DND-41 (cell line): ENCODE measurements around the gene NAXD.
A peak's percentile ranks its signal among the peaks of the same experiment; 100 is the strongest.
"Not testable (repeated sequence)": the region's sequence is repeated elsewhere in the genome, so short reads cannot be mapped to it uniquely, and the experiment has no call there.

Experiments used
- ATAC-seq: fragments of 200-7000 bp; cut with Tn5 transposase; 3 replicates; pipeline ENCODE4 v1.9.1; 2021; ENCODE audit warnings: low read depth; ENCODE audit not compliant: insufficient read depth
- DNase-seq: peaks from one replicate; pipeline ENCODE4 v3.0.0-alpha.2; 2020
- H2AFZ ChIP-seq: 2 replicates; pipeline ENCODE4 v1.6.0; 2012; ENCODE audit warnings: low read depth, low read length
- H3K27ac ChIP-seq: 2 replicates; pipeline ENCODE4 v1.5.1; 2012; ENCODE audit warnings: low read length, inconsistent platforms
- H3K27me3 ChIP-seq: fragments of 200-600 bp; sonication (generic); 2 replicates; pipeline ENCODE4 v1.6.0; 2012; ENCODE audit warnings: low read length, mild to moderate bottlenecking, inconsistent platforms; ENCODE audit not compliant: insufficient read depth, poor library complexity
- H3K36me3 ChIP-seq: 2 replicates; pipeline ENCODE4 v1.5.1; 2012; ENCODE audit warnings: low read length, inconsistent platforms; ENCODE audit not compliant: insufficient read depth
- H3K4me1 ChIP-seq: 2 replicates; pipeline ENCODE4 v1.5.1; 2012; ENCODE audit warnings: mild to moderate bottlenecking, low read length; ENCODE audit not compliant: insufficient read depth
- H3K4me2 ChIP-seq: 2 replicates; pipeline ENCODE4 v1.6.0; 2012; ENCODE audit warnings: mild to moderate bottlenecking, moderate library complexity, low read length, inconsistent platforms; ENCODE audit not compliant: insufficient read depth
- H3K4me3 ChIP-seq, 2 experiments: fragments of 200-600 bp in 1 of 2; shearing (Covaris generic) in 1 of 2; 2 replicates each; pipeline ENCODE4 v1.5.1; 2012 to 2016; ENCODE audit warnings: inconsistent platforms in 2 of 2, low read length in 2 of 2, mild to moderate bottlenecking in 2 of 2, low read depth in 1 of 2, moderate library complexity in 1 of 2
- H3K79me2 ChIP-seq: 2 replicates; pipeline ENCODE4 v1.6.0; 2012; ENCODE audit warnings: low read length, inconsistent platforms; ENCODE audit not compliant: insufficient read depth
- H3K9ac ChIP-seq: 2 replicates; pipeline ENCODE4 v1.6.0; 2012; ENCODE audit warnings: low read depth, mild to moderate bottlenecking, inconsistent platforms, low read length, moderate library complexity
- H3K9me3 ChIP-seq: 2 replicates; pipeline ENCODE4 v1.5.1; 2012; ENCODE audit warnings: low read length, moderate library complexity, mild to moderate bottlenecking, inconsistent platforms; ENCODE audit not compliant: insufficient read depth, severe bottlenecking
- H4K20me1 ChIP-seq: 2 replicates; pipeline ENCODE4 v1.6.0; 2012; ENCODE audit warnings: low read length; ENCODE audit not compliant: insufficient read depth
- EZH2 ChIP-seq: IDR thresholded peaks from 3 replicates; pipeline ENCODE4 v1.6.1; 2012; ENCODE audit warnings: borderline replicate concordance, low read depth, mild to moderate bottlenecking, moderate library complexity, low read length, inconsistent platforms; ENCODE audit not compliant: severe bottlenecking
- TF ChIP-seq, protein P1 (sequence below): IDR thresholded peaks from 2 replicates; pipeline ENCODE4 v1.5.1; 2012; ENCODE audit warnings: borderline replicate concordance, low read length, moderate library complexity, mild to moderate bottlenecking; ENCODE audit not compliant: poor library complexity, severe bottlenecking; ENCODE audit errors: extremely low read depth

NAXD gene

DNA sequence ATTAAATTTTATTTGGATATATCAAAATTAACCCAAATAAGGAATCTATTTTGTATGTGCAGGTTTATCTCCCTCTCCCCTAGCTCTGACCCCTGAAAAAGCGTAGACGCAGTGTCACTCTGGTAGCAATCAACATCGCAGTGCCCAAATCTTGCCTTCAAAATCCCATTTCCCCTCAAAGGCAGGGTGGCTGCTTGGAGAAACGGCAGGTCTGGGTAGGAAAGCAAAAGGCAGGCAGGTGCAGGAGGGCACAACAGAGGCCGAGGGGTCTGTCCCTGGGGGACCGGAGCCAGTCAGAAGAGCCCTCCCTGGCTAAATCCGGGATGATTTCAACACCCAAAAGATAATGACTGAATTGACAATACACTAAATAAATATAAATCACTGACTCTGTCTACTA lies 41.9 kb downstream of the NAXD start:
- Histone ChIP-seq H4K20me1 (peaks cover 22% of the 10 kb centered on the region), H2AFZ (no peak overlapping the region), H3K4me2 (no peak overlapping the region), H3K27ac (no peak overlapping the region), H3K27me3 (no peaks in the 10 kb centered on the region), H3K4me1 (no peaks in the 10 kb centered on the region), H3K36me3 (peaks cover 38% of the 10 kb centered on the region), H3K79me2 (no peaks in the 10 kb centered on the region; the same call in 1 of the 2 replicates), H3K9me3 (peaks cover 9% of the 10 kb centered on the region), H3K9ac (no peak overlapping the region), H3K4me3 (no peak overlapping the region)
- DNase-seq = no peak
- TF ChIP-seq, protein P1, sequence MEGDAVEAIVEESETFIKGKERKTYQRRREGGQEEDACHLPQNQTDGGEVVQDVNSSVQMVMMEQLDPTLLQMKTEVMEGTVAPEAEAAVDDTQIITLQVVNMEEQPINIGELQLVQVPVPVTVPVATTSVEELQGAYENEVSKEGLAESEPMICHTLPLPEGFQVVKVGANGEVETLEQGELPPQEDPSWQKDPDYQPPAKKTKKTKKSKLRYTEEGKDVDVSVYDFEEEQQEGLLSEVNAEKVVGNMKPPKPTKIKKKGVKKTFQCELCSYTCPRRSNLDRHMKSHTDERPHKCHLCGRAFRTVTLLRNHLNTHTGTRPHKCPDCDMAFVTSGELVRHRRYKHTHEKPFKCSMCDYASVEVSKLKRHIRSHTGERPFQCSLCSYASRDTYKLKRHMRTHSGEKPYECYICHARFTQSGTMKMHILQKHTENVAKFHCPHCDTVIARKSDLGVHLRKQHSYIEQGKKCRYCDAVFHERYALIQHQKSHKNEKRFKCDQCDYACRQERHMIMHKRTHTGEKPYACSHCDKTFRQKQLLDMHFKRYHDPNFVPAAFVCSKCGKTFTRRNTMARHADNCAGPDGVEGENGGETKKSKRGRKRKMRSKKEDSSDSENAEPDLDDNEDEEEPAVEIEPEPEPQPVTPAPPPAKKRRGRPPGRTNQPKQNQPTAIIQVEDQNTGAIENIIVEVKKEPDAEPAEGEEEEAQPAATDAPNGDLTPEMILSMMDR = no peak
- TF ChIP-seq EZH2 = no peak
- ATAC-seq = no peak

DNA sequence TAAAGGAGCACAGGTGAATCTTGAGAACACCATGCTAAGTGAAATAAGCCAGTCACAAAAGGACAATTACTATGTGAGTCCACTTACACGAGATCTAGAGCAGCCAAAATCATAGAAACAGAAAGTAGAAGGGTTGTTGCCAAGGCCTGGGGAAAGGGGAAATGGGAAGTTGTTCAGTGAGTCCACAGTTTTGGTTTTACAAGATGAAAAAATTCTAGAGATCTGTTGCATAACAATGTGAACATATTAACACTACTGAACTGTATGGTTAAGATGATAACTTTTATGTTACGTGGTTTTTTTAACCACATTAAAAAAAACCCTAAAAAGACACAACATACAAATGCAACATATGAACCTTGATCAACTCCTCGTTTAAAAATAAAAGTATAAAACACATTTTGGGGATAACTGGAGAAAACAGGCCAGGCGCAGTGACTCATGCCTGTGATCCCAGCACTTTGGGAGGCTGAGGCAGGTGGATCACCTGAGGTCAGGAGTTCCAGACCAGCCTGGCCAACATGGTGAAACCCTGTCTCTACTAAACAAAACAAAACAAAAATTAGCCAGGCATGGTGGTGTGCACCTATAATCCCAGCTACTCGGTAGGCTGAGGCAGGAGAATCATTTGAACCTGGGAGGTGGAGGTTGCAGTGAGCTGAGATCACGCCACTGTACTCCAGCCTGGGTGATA lies 43.0 kb downstream of the NAXD start:
- not testable (repeated sequence) for H3K4me3 ChIP-seq, H3K27me3 ChIP-seq, H3K4me1 ChIP-seq, H3K27ac ChIP-seq, H3K9ac ChIP-seq, H2AFZ ChIP-seq, H3K4me2 ChIP-seq, H3K79me2 ChIP-seq, DNase-seq
- 0 out of 2 replicates have a peak, but pooled peaks cover 13% of the 10 kb centered on the region for H4K20me1 ChIP-seq
- H3K36me3 ChIP-seq = peaks cover 41% of the 10 kb centered on the region
- ATAC-seq = peak; percentile 83
- H3K9me3 ChIP-seq = peaks cover 13% of the 10 kb centered on the region

DNA sequence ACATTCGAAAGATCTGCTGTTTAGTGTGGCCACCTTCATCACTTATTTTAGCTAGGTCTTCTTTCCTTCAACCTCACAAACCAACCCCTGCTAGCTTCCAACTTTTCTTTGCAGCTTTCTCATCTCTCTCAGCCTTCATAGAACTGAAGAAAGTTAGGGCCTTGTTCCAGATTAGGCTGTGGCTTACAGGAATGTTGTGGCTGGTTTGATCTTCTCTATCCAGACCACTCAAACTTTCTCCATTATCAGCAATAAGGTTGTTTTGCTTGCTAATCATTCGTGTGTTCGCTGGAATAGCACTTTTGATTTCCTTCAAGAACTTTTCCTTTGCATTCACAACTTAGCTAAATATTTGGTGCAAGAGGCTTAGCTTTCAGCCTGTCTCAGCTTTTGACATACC lies 45.9 kb downstream of the NAXD start:
- DNase-seq (no peak), ATAC-seq (no peak)
- H3K27me3 ChIP-seq = no peaks in the 10 kb centered on the region
- no peaks in the 10 kb centered on the region for H4K20me1 ChIP-seq
- H2AFZ ChIP-seq = no peak overlapping the region
- no peaks in the 10 kb centered on the region for H3K79me2 ChIP-seq
- H3K4me1 ChIP-seq = no peaks in the 10 kb centered on the region
- peaks cover 13% of the 10 kb centered on the region for H3K9me3 ChIP-seq
- peaks cover 54% of the 10 kb centered on the region for H3K36me3 ChIP-seq
- no peak overlapping the region for H3K4me2 ChIP-seq
- no peak overlapping the region for H3K9ac ChIP-seq
- no peak overlapping the region for H3K4me3 ChIP-seq
- TF ChIP-seq, protein P1 = no peak
- no peak for TF ChIP-seq EZH2
- no peak overlapping the region for H3K27ac ChIP-seq

DNA sequence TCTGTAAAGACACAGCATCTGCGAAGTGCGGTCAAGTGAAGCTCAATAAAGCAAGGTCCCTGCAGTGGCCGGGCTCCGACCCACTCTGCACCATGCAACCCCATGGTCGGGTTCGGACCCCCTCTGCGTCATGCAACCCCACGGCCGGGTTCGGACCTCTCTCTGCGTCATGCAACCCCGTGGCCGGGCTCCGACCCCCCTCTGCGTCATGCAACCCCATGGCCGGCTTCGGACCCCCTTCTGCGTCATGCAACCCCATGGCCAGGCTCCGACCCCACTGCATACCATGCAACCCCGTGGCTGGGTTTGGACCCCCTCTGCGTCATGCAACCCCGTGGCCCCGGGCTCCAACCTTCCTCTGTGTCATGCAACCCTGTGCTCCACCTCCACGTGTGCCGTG lies 46.7 kb downstream of the NAXD start:
- Histone ChIP-seq H3K4me2 (no peak overlapping the region), H2AFZ (no peak overlapping the region), H3K9ac (no peak overlapping the region), H3K4me3 (no peak overlapping the region), H4K20me1 (no peaks in the 10 kb centered on the region), H3K79me2 (no peaks in the 10 kb centered on the region), H3K27ac (no peak overlapping the region), H3K9me3 (peaks cover 13% of the 10 kb centered on the region), H3K27me3 (no peaks in the 10 kb centered on the region), H3K4me1 (no peaks in the 10 kb centered on the region), H3K36me3 (peaks cover 62% of the 10 kb centered on the region)
- ATAC-seq (no peak), DNase-seq (no peak)
- TF ChIP-seq EZH2 = no peak
- TF ChIP-seq, protein P1 = no peak
